Endothelial cell of umbilical vein (primary cell): ENCODE results near the gene TMEM63B. TPM values are rescaled to one million over a fixed set of nuclear protein-coding genes. Genes with fewer than 3 reads are reported as not detected.

Experiments
- BruUV-seq: library from RNA; stranded (reverse); fragments of 400-500 nt; replicated peaks from 2 replicates; lab custom pipeline; 2021; lab: Mats Ljungman, UMichigan
- CTCF ChIA-PET: fragments of 300-600, 350-600 bp; sonication (Branson Sonifier 250); formaldehyde crosslinking; loops from one replicate; lab custom pipeline; 2021; ENCODE audit warnings: antibody characterized with exemption, inconsistent platforms; lab: Charles Lee
- POLR2A ChIA-PET: fragments of 300-600, 350-600 bp; sonication (Branson Sonifier 250); formaldehyde crosslinking; loops from one replicate; lab custom pipeline; 2021; ENCODE audit warnings: antibody characterized with exemption, inconsistent platforms; lab: Charles Lee
- DNase-seq: peaks from one replicate; pipeline ENCODE4 v3.0.0-alpha.2; 2011; ENCODE audit warnings: low read depth, low spot score
- FAIRE-seq: peaks from 2 replicates; lab custom pipeline; 2011; peaks lifted over from hg19 to GRCh38; lab: Jason Lieb, UNC
- H2AFZ ChIP-seq: 2 replicates; pipeline ENCODE4 v1.6.0; 2012; ENCODE audit warnings: low read depth, low read length, control low read depth, inconsistent platforms
- H3K27ac ChIP-seq: 2 replicates; pipeline ENCODE4 v1.5.1; 2011; ENCODE audit warnings: low read depth, mild to moderate bottlenecking, control low read depth, low read length, moderate library complexity; ENCODE audit not compliant: insufficient read depth
- H3K27me3 ChIP-seq, 2 experiments: 2 replicates each; pipeline versions ENCODE4 v1.6.0 to v1.6.1; 2011; ENCODE audit warnings: low read length in 2 of 2, mixed read lengths in 1 of 2; ENCODE audit not compliant: control insufficient read depth in 2 of 2, insufficient read depth in 2 of 2
- H3K36me3 ChIP-seq, 2 experiments: 2 replicates in 1 of 2; 3 replicates in 1 of 2; pipeline ENCODE4 v1.5.1; 2011; ENCODE audit warnings: low read length in 2 of 2, mild to moderate bottlenecking in 1 of 2, moderate library complexity in 1 of 2; ENCODE audit not compliant: control insufficient read depth in 2 of 2, insufficient read depth in 2 of 2; ENCODE audit errors: extremely low read depth in 1 of 2
- H3K4me1 ChIP-seq: 3 replicates; pipeline ENCODE4 v1.5.1; 2011; ENCODE audit warnings: mild to moderate bottlenecking, low read length; ENCODE audit not compliant: control insufficient read depth, insufficient read depth; ENCODE audit errors: extremely low read depth
- H3K4me2 ChIP-seq: 2 replicates; pipeline ENCODE4 v1.6.1; 2011; ENCODE audit warnings: low read length, control low read depth, mixed read lengths; ENCODE audit not compliant: insufficient read depth
- H3K4me3 ChIP-seq, 3 experiments: fragments of 200-600 bp in 1 of 3; sonication (generic), shearing (Covaris generic) in 1 of 3; replicated peaks in 1 of 3; 2 replicates each; pipeline ENCODE4 v1.5.1; 2011 to 2016; ENCODE audit warnings: control low read depth in 3 of 3, low read length in 3 of 3, mild to moderate bottlenecking in 2 of 3, inconsistent platforms in 1 of 3, low read depth in 1 of 3, moderate library complexity in 1 of 3; ENCODE audit not compliant: insufficient read depth in 1 of 3
- H3K79me2 ChIP-seq: 2 replicates; pipeline ENCODE4 v1.6.0; 2012; ENCODE audit warnings: low read length, inconsistent platforms; ENCODE audit not compliant: control insufficient read depth, insufficient read depth
- H3K9ac ChIP-seq: replicated peaks from 2 replicates; pipeline ENCODE3; 2011; ENCODE audit warnings: low read length, control low read depth; ENCODE audit not compliant: insufficient read depth; ENCODE audit errors: extremely low read depth
- H3K9me1 ChIP-seq: replicated peaks from 3 replicates; pipeline ENCODE4 v1.6.0; 2011; ENCODE audit warnings: mild to moderate bottlenecking, low read length; ENCODE audit not compliant: control insufficient read depth, insufficient read depth; ENCODE audit errors: extremely low read depth
- H3K9me3 ChIP-seq: replicated peaks from 2 replicates; pipeline ENCODE4 v1.5.1; 2012; ENCODE audit warnings: low read length, inconsistent platforms; ENCODE audit not compliant: control insufficient read depth, insufficient read depth
- H4K20me1 ChIP-seq: replicated peaks from 2 replicates; pipeline ENCODE3; 2011; ENCODE audit warnings: mild to moderate bottlenecking, low read length; ENCODE audit not compliant: control insufficient read depth, insufficient read depth; ENCODE audit errors: extremely low read depth
- CTCF ChIP-seq, 2 donors: IDR thresholded peaks; 1 replicate in 1 of 2; 2 replicates in 1 of 2; pipeline ENCODE4 v1.5.1; 2011; ENCODE audit warnings: low read length in 2 of 2, mild to moderate bottlenecking in 2 of 2, moderate library complexity in 2 of 2, control low read depth in 1 of 2, inconsistent platforms in 1 of 2, low read depth in 1 of 2; ENCODE audit not compliant: insufficient read depth in 1 of 2; ENCODE audit errors: extremely low read depth in 1 of 2
- JUN ChIP-seq: IDR thresholded peaks from 2 replicates; pipeline ENCODE4 v1.6.1; 2011; ENCODE audit warnings: borderline replicate concordance, low read depth; ENCODE audit not compliant: insufficient read length, insufficient read depth
- MAX ChIP-seq: IDR thresholded peaks from 2 replicates; pipeline ENCODE4 v1.6.1; 2011; ENCODE audit not compliant: insufficient read depth, insufficient read length
- POLR2A ChIP-seq: IDR thresholded peaks from 2 replicates; pipeline ENCODE4 v1.6.1; 2012; ENCODE audit warnings: low read depth, mild to moderate bottlenecking, control low read depth, low read length
- POLR2AphosphoS5 ChIP-seq: IDR thresholded peaks from 2 replicates; pipeline ENCODE4 v1.6.1; 2012; ENCODE audit warnings: low read depth, mild to moderate bottlenecking, control low read depth, low read length, moderate library complexity; ENCODE audit not compliant: insufficient read depth
- dilution Hi-C: fragments of 300-500 bp; cut with MboI; formaldehyde crosslinking; loops from one replicate; pipeline ENCODE4 v1.15.0; 2019; ENCODE audit warnings: low sequenced_read_pairs; ENCODE audit not compliant: extremely low pct_ligation_motif_present
- intact Hi-C: fragments of 100-400 bp; cut with micrococcal nuclease; formaldehyde crosslinking; loops from one replicate; pipeline ENCODE4 v1.10.0; 2022
- polyA plus RNA-seq, 4 experiments: library from polyadenylated mRNA; depleted of rRNA in 3 of 4; stranded (reverse) in 3 of 4; unstranded in 1 of 4; fragments of >200 nt; gene quantifications; 2 replicates each; pipeline versions ENCODE4 v1.2.1 to v1.2.3, GENCODE V29; 2011 to 2012; ENCODE audit warnings: missing spikeins in 1 of 4
- total RNA-seq: library from RNA; stranded (reverse); gene quantifications from 2 replicates; pipeline ENCODE4 v1.2.3, GENCODE V29; 2021

The TMEM63B gene
- total and polyA plus RNA-seq, 2 donors (not counting 3 experiments of a cell fraction or from before 2014, with no cell fraction given): 49.7 to 56.1 TPM

GRCh38 chr6:44108471-44108870 is 18.9 kb upstream of the TMEM63B start:
- no peak for FAIRE-seq
- H3K36me3 ChIP-seq: peaks cover 6 to 20% of the 10 kb centered on the region in 2 experiments
- CTCF ChIA-PET: interaction anchor here (1.0 to 1.8 kb wide), 2 partner anchors 11 to 12 kb away, joined by 5 to 8 read pairs; no protein-coding TSS in a partner anchor

More at GRCh38 chr6:44108471-44108870, 18.9 kb upstream of the TMEM63B start:
- TF ChIP-seq POLR2A: no peak
- no peak for TF ChIP-seq JUN
- no peak for TF ChIP-seq POLR2AphosphoS5
- no peak for TF ChIP-seq MAX
- no peak for TF ChIP-seq CTCF (IDR thresholded peaks at IDR 0.05; ENCODE audit: extremely low read depth in 1 of 2, insufficient read depth in 1 of 2, low read depth in 1 of 2, low read length in 2 of 2)
- Histone ChIP-seq H3K4me3 (no peak overlapping the region), H3K9me3 (no peaks in the 10 kb centered on the region), H2AFZ (no peak overlapping the region), H3K9me1 (no peaks in the 10 kb centered on the region), H3K79me2 (no peaks in the 10 kb centered on the region), H3K4me1 (peaks cover 37% of the 10 kb centered on the region), H3K9ac (no peak overlapping the region), H3K27ac (no peak overlapping the region), H3K4me2 (no peak overlapping the region), H4K20me1 (no peaks in the 10 kb centered on the region), H3K27me3 (no peaks in the 10 kb centered on the region)
- POLR2A ChIA-PET: no interaction called here
- no peak for DNase-seq
- intact Hi-C loops: no loop called here
- BruUV-seq: no TSS peak
- dilution Hi-C loops: loop anchor here (10.0 kb wide), 1 partner anchor 126 kb away; no protein-coding TSS in a partner anchor
